GM21390 (cell line): ENCODE results near the gene CAMK4.
A peak's percentile ranks its signal among the peaks of the same experiment; 100 is the strongest.

Source experiments
- ATAC-seq: cut with Tn5 transposase; IDR thresholded peaks from one replicate; pipeline ENCODE4 v1.9.1; 2021; ENCODE audit not compliant: unreplicated experiment

The CAMK4 gene

DNA sequence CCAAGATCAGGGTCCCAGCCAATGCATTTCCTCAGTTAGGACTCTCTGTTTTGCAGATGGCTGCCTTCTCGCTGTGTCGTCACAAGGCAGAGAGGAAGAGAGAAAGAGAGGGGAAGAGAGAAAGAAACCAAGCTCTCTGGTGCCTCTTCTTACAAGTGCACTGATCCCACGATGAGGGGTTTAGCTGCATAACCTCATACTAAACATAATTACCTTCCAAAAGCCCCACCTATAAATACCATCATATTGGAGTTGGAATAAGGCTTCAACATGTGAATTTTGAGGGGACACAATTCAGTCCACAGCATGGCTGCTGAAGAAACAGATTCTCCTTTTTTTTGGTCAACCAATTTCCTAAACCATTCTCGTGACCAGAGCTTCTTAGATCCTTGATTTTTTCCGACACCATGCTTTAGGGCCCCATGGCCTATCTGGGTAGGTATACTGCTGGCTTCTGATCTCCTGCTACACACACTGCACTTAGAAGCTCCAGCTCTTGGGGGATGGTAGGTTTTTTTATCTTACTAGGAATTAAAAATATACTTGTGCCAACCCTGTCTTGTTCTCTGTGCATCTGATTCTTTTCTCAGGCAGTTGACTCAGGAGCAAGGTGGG is 5.1 kb downstream of the CAMK4 start:
- peak; percentile 16 for ATAC-seq

DNA sequence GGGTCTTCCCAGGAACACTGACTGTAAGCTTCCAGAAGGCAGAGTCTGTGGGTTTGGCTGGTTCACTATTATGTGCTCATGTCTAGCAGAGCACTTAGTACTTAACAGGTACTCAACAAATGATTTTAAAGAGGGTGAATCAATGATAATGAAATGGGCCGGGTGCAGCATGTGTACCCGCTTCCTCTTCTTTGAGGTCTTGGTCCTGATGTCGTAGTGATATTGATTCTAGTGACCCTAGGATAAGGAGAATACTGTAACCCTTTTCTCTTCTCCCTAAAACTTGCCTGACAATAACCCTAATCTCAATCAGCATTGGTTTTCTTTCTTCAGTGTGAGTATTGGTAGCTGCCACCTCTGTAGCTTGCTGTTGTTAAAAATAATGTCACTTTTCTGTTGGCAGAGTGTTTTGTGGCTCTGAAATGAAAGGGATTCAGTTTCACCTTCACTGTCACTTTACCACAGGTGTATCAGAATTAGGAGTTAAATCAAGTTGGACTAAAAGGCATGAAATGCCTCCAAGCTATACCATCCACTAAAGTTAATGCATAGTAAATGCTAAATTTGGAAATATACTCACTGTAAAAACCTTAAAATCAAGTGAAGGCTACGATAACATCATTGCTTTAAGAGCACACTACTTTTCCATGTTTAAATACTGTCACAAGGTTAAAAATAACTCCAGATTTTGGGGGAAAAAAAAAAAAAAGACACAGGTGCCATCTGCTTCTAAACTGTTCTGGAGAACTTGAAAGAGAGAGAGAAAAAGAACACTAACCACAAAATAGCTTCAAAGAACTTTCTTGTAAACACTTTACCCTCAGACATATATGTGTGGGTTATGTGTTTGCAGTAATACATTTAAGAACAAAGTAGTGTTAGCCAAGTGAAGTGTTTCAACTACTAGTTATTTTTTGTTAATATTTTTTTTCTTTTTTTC is 6.0 kb downstream of the CAMK4 start:
- ATAC-seq: peak; percentile 36

DNA sequence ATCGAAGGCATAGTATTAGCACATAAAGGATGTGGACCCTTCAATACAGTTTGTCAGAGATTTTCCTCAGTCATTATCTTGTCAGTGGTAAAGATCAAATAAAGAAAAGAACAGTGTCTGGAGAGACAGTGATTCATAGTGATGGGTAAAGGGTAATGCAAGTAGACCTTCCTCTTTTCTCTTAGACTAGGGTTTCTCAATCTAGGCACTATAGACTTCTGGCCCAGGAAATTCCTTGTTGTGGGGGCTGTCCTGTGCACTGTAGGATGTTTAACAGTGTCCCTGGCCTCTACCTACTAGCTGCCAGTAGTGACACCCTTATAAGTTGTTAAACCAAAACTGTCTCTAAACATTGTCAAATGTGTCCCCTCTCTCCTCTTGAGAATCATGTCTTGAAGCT is 6.9 kb downstream of the CAMK4 start:
- no peak for ATAC-seq

DNA sequence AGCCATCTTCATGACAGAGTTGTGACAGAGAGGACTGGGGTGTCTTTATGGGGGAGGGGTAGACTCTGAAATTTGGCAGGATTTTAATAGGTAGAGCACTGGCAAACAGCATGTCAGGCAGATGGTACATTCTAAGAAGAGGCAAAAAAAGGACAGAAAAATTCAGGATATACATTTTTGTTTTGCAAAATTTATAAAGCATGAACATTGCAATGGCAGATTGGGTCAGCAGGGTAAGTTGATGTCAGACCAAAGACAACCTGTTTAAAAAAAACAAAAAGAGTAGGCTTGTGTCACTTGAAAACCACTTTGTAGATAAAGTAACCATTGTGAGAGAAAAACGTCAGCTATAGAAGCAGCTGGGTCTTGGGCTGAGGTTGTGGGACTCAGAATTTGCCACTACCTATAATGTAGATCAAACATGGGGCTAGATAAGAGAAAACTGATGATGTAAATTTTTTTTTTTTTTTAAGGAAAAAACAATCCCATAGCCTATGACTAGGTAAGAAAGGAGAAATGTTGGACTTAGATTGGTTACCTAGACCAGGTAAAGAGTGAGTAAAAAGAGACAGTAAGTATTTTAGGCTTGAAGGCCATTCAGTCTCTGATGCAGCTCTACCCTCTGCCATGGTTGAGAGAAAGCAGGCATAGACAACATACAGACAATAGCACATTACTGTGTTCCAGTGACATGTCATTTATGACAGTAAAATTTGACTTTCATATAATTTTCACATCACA is 8.3 kb downstream of the CAMK4 start:
- ATAC-seq: no peak

DNA sequence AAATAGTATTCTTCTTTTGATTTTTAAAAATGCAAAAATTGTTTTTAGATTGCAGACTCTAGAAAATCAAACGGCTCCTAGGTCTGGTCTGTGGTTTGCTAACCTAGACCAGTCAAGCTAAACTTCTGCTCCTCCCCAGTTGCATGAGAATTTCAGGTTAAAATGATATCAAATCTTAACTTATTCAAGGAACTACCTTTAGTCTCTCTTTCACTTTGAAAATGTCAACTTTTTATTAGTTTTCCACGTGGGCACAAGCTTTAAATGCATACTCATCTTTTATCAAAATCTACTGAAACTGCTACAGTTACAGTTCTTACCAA is 8.8 kb downstream of the CAMK4 start:
- ATAC-seq: no peak

DNA sequence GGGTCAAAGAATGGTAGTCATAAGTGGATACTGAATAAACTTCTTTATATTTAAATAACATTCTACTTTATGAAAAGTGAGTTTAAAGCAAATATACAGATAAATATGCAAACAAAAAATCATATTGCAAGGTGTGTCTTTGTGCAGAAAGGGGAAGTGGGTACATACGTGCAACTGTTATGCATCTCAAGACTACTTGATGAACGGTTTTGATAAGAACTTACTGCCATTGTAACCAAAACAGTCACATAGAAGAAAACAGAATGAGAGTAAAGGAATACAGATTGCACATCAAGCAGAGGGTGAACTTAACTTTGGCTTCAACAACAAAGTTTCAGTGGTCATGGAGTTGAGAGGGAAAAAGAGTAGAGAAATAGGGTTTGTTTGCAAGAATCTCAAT is 9.9 kb downstream of the CAMK4 start:
- ATAC-seq: no peak

DNA sequence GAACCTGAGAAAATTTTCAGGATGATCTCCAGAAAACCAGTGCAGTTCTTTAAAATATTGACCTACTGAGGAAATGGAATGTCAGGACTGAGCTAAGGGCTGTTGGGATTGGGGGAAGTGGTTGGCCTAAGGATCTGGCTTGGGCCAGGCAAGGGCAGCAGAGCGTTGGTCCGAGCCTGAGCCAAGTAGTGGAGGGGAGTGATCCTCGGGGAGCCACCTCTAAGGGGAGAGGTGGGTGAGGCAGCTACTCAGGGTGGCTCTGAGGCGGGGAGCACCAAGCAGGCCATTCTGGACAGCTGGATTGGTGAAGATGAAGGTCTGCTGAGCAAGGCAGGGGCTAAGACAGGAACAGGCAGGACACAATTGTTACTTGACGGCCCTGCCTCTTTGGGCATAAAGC is 11.5 kb downstream of the CAMK4 start:
- ATAC-seq: no peak

DNA sequence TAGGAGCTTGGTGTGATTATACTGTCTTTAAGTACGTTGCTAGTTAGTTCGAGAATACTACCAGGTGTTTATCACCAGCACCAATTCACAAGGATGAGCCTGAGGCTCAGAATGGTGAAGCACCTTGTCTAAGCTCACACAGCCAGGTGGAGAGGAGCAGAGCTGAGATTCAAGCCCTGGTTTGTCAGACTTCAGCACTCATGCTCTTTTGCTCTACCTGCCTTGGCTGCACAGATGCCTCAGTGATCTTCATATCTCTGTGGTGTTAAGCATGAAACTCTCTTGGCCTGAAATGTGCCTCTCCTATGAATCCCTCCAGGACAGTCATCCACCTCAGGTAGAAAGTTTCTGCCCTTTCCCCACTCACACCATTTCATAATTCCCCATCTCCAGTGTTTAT is 12.2 kb downstream of the CAMK4 start:
- ATAC-seq: no peak

DNA sequence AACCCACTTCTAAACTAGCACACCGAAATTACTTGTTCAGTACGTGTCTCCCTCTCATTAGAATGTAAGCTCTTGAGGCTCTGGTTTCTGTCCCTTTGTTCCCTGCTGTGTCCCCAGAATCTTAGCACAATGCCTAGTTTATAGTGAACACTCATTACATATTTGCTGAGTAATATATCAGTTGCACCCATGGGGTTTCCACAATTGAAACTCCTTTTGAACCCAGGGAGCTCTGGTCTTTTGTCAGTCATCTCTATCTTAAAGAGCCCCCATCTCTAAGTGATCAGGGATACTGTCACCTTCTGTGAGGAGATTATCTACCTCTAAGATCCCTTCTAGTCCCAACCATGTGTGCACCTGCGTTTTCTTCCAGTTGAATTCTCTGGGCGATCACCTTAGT is 12.8 kb downstream of the CAMK4 start:
- ATAC-seq: no peak

DNA sequence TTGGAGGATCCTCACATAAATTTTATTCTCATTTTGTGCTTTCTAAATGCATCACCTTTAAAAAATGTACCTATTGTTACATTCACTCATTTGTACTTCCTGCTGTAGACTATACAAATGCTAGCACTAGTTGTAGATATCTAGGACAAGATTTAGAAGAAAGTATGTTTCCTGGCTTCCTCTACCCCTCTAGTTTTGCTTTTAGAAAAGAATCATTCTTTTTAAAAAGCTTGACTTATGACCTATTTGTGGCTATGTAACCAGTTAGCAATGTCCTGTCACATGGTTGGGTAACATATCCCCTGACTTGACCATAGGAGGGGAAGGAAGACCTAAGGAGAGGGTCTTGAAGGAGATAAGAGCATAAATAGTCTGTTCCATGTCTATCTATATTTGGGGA is 13.3 kb downstream of the CAMK4 start:
- no peak for ATAC-seq

DNA sequence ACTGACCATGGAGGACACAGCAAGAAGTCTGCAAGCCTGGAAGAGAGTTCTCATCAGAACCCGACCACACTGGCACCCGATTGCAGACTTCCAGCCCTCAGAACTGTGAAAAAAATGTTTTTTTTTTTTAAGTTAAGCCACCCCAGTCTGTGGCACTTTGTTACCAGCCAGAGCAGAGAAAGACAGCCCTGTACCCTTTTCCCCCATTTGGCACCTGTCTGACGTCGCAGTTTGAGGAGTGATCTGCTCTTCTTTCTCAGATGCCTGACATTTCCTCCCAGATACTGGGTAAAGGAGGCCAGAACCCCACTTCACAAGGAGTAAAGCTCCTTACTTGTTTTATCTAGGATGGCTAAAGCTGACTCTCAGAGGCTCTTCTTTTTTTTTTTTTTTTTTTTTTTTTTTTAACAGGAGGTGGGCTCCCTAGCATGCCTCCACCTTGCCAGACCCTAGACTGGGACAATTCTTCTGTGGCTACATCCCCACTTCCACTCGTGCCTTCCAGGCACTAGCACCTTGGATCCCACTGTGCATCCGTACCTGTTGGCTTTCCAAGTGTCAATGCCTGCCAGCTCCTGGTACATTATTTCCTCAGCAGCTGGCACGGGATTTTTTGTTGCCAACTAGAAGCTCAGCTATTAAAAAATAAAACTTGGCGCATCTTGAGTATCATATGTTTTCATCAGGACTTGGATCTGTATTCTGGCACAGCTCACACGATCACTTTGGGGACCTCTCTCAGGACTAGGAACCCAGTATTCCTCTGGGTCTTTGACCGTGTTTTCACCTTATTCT is 14.4 kb downstream of the CAMK4 start:
- no peak for ATAC-seq

DNA sequence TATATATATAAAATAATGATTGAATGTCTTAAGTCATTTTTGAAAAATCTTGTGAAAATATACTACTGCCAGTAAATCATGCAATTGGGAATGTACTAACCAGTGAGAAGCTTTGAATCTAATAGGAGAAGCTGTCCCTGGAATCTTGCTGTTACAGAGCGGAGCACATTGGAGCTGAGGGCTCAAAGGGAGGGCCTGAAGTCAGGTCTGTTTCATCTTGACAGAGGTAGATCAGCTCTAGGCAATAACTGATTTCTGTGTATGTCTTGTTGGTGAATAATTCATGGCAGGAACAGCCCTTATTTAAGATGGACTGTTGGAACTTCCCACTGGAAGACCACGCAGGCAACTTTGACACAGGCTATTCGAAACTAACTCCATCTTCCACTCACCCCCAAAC is 17.5 kb downstream of the CAMK4 start:
- no peak for ATAC-seq

DNA sequence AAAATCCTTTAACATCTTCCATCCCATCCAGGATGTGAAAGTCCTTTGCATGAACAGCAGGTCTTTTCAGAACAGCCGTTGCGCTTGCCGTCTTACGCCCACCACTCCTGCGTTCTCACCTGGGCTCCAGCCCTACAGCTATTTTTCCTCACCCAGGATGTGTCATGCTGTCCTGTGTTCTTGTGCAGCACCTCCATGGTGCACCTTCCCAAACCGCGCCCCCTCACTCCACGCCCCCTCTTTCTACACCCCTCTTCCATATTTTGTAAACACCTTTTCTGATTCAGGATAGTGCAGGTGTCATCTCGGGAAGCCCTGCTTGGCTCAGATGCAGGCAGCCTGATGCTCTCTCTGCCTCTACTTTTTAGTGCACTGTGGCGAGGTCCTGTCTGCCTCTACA is 18.4 kb downstream of the CAMK4 start:
- ATAC-seq: no peak

DNA sequence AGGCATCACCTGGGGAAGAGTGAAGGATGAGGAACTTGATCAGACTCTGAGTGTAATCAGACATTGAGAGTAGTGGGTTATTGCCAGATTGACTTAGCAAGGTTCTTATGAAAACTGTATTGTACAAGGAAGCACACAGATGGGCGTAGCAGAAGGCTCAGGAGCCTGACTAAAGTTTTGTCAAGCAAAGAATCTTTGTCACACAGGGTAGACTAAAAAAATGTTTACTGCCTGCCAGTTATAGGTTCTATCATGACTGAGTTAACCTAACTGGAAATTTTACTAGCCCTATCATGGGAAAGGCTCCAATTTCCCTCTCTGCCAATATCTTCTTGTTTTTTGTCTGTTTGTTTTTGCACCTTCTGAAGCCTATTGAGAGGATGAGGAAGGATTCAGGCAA is 19.1 kb downstream of the CAMK4 start:
- ATAC-seq: no peak

DNA sequence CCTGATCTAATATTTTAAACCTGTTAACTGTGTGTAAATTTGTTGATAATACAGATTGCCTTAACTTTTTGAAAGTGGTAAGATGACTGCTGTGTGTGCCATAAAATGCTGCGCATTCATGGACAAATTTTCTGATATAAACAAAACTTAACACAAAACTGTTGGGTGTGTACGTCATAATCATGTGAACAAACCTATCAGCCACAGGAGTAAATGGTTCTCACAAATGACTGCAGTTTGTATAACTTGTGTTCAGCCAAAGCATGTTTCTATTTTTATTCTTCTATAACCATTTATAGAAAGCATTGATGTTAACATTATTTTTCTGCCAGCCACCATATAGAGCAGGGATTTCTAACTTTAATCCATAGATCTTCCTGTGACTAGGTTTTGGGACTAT is 21.5 kb downstream of the CAMK4 start:
- ATAC-seq: no peak

DNA sequence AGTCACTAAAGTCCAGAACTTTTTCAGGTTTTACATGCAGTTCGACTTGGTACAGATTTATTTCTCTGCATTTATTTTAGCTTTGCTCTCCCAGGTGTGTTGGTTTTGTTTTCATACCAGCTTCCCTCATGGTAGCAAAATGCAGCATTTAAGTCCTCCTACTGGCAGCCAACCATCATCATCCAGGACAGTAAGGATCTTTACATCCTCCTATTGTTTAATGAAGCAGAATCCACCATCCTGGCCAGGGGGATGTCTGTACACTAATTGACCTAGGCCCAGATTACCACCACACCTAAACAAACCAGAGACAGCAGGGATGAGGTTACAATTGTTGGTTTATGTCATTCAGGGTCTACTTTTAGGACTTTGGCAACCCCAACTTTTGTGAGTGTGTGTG is 22.3 kb downstream of the CAMK4 start:
- ATAC-seq: no peak

DNA sequence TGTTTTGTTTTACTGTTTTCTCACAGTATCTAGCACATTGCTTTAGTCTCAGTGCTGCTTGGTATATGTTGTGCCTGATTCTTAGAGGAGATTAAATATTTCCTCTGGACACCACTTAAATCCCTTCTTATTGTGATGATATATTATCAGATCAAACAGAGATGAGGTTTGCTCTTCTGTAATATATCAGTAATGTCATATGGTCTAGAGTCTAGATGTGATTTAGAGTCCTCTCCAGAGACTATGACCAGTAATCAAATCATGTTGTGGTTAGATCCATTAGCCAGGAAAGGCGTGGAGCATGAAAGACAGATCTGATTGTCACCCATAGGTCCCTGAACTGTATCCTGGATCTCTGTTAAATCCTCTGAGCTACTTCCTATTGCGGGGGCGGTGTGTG is 24.4 kb downstream of the CAMK4 start:
- ATAC-seq: no peak

DNA sequence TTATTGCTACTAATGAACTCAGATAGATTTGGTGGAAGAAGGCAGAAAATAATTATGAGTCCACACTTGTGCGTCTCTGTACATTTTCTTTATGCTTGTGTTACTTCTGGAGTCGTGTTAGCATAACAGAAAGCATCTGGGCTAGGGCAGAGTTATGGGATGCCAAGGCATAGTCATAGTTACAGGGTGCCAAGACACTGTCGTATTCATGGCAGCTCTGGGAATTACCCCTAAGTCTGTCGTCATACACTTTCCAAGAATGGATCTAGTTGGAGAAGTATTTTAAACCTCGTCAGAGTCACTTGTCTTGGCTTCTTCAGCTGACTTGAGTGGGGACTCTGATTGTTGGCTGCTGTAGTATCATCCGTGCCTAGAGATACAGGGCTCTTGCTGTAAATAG is 27.7 kb downstream of the CAMK4 start:
- no peak for ATAC-seq

DNA sequence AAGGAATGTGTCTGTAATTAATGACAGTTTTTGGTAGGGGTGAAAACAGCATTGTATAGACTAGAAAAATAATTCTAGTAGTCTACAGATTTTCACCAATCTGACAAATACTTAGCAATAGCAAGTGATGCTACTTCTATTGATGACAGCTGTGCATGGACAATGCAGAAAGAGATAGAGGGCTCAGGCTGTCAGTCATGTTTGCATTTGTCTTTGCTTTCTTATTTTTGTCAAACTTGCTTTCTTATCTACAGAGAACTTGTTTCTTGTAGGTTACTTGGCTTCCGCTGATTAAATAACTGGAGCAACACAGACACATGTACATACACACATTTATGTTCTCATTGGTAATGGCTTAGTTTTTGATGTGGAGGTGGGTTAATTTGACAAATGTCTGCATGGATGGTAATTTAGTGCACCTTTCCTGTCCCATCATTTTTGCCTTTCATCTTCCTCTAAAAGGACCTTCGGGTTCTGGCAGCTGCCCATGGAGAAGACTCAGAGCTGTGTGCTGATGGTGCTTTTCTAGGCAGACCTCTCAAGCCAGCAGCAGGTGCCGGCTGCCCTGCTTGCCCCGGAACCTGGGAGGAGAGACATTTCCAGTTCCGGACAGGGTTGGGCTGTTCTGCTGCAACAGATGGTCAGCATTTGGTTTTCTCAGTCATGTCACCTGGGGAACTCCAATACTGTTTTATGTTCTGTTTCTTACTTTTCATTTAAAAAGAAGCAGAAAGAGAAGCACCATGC is 28.8 kb downstream of the CAMK4 start:
- peak; percentile 67 for ATAC-seq

DNA sequence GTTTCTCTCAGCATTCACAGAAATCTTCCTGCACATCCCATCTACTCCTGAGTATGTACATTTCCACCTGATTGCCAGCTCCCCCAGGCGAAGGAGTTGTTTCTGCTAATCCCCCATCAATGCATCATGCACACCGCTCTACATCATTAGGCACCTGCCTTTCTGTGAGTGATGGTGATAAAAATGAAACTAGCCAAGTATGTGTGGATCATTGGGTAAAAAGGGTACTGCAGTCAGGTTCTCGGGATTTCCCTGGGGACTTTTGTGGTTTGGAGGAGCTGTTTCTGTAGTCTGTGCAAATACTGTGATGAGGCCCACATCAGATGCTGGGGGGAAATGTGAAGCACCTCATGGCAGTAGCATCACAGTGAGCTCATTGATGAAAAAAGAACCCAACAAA is 30.4 kb downstream of the CAMK4 start:
- peak; percentile 69 for ATAC-seq

DNA sequence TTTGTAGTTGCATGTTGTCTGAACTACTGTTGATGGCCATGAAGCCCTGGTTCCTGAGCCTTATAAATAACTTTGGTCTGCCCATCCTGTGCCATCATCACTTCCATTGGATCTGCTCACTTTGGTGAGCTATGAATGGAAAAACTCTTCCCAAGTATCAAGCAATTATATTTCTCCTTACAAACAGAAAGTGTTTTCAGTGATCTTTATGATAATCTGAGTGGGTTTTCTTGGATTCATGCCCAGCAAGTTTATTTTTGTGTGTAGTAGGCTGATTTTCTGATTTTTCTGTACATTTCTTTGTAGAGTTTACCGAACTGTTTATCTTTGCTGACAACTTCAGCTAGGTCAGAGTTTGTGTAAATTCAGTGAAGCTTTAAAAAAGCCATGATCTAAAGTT is 31.0 kb downstream of the CAMK4 start:
- ATAC-seq: no peak
